ENCODE results near the gene UPK1B.
"Not testable (repeated sequence)": the region's sequence is repeated elsewhere in the genome, so short reads cannot be mapped to it uniquely, and the experiment has no call there.

The UPK1B gene

GRCh38 chr3:119173325-119173724, at the start of gene UPK1B:
Gene UPK1B, plus strand, starts transcription at chr3:119173598. Its CDS starts 13,144 bp downstream, at chr3:119186742.
- DNase-seq = no peak

- DNase-seq = no peak
Observed at GRCh38 chr3:119125342-119125741, 48.1 kb upstream of the UPK1B start.

GRCh38 chr3:119125742-119126504, 47.5 kb upstream of the UPK1B start:
- no peak for DNase-seq

GRCh38 chr3:119130291-119130690, 43.1 kb upstream of the UPK1B start:
- DNase-seq = not testable (repeated sequence)

GRCh38 chr3:119132291-119132690, 41.1 kb upstream of the UPK1B start:
- DNase-seq = not testable (repeated sequence)

- not testable (repeated sequence) for DNase-seq
Observed at GRCh38 chr3:119139360-119139759, 34.0 kb upstream of the UPK1B start.

- DNase-seq = no peak
Observed at GRCh38 chr3:119140466-119140865, 32.9 kb upstream of the UPK1B start.

GRCh38 chr3:119145128-119145499, 28.3 kb upstream of the UPK1B start:
- no peak for DNase-seq

- DNase-seq = peak; percentile 16
Observed at GRCh38 chr3:119145500-119146167, 27.8 kb upstream of the UPK1B start, which contains the start of gene TEX55. Gene TEX55, plus strand, starts transcription at chr3:119146165. Its CDS starts 25 bp downstream, at chr3:119146190.

- DNase-seq = no peak
Observed at GRCh38 chr3:119146578-119147375, 26.6 kb upstream of the UPK1B start.

GRCh38 chr3:119147494-119147893, 25.9 kb upstream of the UPK1B start:
- DNase-seq = no peak

GRCh38 chr3:119148493-119149180, 24.8 kb upstream of the UPK1B start:
- DNase-seq = no peak

- DNase-seq = no peak
Observed at GRCh38 chr3:119149484-119149883, 23.9 kb upstream of the UPK1B start.

- no peak for DNase-seq
Observed at GRCh38 chr3:119156868-119157267, 16.5 kb upstream of the UPK1B start.

- no peak for DNase-seq
Observed at GRCh38 chr3:119157971-119158370, 15.4 kb upstream of the UPK1B start.

- no peak for DNase-seq
Observed at GRCh38 chr3:119160361-119160760, 13.0 kb upstream of the UPK1B start.

GRCh38 chr3:119160815-119161214, 12.6 kb upstream of the UPK1B start:
- DNase-seq = no peak

- DNase-seq = no peak
Observed at GRCh38 chr3:119161240-119161639, 12.2 kb upstream of the UPK1B start.

GRCh38 chr3:119164745-119165144, 8.7 kb upstream of the UPK1B start:
- not testable (repeated sequence) for DNase-seq

- DNase-seq = no peak
Observed at GRCh38 chr3:119170821-119171220, 2.6 kb upstream of the UPK1B start.

GRCh38 chr3:119175872-119176756, 2.7 kb downstream of the UPK1B start:
- DNase-seq = no peak

- no peak for DNase-seq
Observed at GRCh38 chr3:119176778-119177177, 3.4 kb downstream of the UPK1B start.

Data from activated CD4-positive, alpha-beta T cell treated with anti-CD3 and anti-CD28 coated beads for 48 hours (primary cell).